Measurements from ENCODE around the gene RXRA.

The RXRA gene

DNA sequence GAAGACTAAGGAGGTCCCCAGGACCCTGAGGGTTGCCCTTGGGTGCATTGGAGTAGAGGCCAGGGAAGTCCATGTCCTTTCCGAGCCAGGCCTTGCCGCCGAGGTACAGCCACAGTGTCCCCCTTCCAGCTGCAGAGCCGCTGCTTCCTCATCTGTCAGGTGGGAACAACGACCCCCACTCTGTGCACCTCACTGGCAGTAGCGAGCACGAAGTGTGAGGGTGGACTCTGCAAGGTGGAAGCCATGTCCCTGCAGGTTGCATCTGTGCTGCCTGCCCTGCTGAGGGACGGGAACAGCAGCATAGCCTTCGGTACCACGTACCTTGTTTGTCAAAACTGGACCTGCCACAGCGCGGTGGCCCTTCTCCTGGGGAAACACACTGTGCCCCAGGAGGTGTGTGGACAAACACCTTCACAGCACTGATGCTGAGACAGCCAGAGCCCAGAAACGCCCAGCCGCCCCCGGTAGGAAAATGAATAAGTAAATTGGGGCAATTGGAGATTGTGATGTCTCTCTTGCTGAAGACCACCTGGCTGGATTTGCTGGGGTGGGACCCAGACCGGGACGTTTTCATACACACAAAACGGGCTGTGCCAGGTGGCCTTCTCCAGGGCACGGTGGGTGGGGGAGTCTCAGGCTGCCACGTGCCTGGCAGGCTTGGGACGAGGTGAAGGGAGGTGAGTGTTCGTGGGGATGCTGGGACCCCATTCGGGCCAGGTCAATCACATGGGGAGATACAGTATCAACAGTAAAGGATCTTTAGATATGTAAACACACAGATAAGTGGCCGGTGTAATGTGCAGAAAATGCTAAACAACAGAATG is 157.3 kb downstream of the RXRA start:
- no peak overlapping the region for H3K4me2 ChIP-seq (ENCODE audit: low read depth, low read length, poor library complexity, severe bottlenecking)
- no peaks in the 10 kb centered on the region for H3K9me3 ChIP-seq (ENCODE audit: insufficient read depth, low read length)
- H3K9ac ChIP-seq (ENCODE audit: low read length): no peak overlapping the region
- H3F3A ChIP-seq (ENCODE audit: insufficient read depth): no peaks in the 10 kb centered on the region
- no peak overlapping the region for H3K4me3 ChIP-seq (ENCODE audit: insufficient read depth, low read length, poor library complexity, severe bottlenecking)
- no peaks in the 10 kb centered on the region for H4K20me1 ChIP-seq (ENCODE audit: low read depth, low read length)
- no peak for TF ChIP-seq EZH2phosphoT487 (conservative IDR thresholded peaks at IDR 0.05; ENCODE audit: low read length)
- TF ChIP-seq, protein P1, sequence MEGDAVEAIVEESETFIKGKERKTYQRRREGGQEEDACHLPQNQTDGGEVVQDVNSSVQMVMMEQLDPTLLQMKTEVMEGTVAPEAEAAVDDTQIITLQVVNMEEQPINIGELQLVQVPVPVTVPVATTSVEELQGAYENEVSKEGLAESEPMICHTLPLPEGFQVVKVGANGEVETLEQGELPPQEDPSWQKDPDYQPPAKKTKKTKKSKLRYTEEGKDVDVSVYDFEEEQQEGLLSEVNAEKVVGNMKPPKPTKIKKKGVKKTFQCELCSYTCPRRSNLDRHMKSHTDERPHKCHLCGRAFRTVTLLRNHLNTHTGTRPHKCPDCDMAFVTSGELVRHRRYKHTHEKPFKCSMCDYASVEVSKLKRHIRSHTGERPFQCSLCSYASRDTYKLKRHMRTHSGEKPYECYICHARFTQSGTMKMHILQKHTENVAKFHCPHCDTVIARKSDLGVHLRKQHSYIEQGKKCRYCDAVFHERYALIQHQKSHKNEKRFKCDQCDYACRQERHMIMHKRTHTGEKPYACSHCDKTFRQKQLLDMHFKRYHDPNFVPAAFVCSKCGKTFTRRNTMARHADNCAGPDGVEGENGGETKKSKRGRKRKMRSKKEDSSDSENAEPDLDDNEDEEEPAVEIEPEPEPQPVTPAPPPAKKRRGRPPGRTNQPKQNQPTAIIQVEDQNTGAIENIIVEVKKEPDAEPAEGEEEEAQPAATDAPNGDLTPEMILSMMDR (IDR thresholded peaks at IDR 0.05; ENCODE audit: insufficient read depth, low read length, poor library complexity, severe bottlenecking): no peak
- H3K36me3 ChIP-seq (ENCODE audit: low read length): no peaks in the 10 kb centered on the region
- no peaks in the 10 kb centered on the region for H3K27me3 ChIP-seq (ENCODE audit: low read length)
- H3K79me2 ChIP-seq (ENCODE audit: insufficient read depth, low read length): no peaks in the 10 kb centered on the region
- no peaks in the 10 kb centered on the region for H3K9me2 ChIP-seq (replicated peaks; ENCODE audit: insufficient read depth, low read length)
- no peak overlapping the region for H2AFZ ChIP-seq (ENCODE audit: low read depth, low read length, severe bottlenecking)
- no peak overlapping the region for H3K27ac ChIP-seq (ENCODE audit: low read depth, low read length)

DNA sequence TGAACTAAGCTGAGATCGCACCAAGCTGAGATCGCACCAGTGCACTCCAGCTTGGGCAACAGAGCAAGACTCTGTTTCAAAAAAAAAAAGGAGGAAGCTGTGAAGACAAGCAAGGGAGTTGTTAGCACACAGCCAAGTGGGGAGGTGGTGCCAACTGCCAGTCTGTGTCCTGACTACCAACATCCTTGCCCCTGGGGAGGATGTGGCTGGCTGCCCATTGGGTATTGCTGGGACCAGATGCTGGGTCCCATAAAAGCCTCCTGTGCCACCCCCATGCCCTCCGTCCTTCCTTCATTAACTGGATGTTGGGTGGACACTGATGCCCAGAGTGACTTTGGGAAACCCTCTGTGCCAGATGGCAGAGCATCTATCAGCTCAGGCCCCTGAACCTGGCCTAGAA is 158.2 kb downstream of the RXRA start:
- Histone ChIP-seq H3K27ac (ENCODE audit: low read depth, low read length) (no peak overlapping the region), H3K9me3 (ENCODE audit: insufficient read depth, low read length) (no peaks in the 10 kb centered on the region), H3K79me2 (ENCODE audit: insufficient read depth, low read length) (no peaks in the 10 kb centered on the region), H3K4me3 (ENCODE audit: insufficient read depth, low read length, poor library complexity, severe bottlenecking) (no peak overlapping the region), H3K27me3 (ENCODE audit: low read length) (no peaks in the 10 kb centered on the region), H3K9ac (ENCODE audit: low read length) (no peak overlapping the region), H3F3A (ENCODE audit: insufficient read depth) (no peaks in the 10 kb centered on the region), H4K20me1 (ENCODE audit: low read depth, low read length) (no peaks in the 10 kb centered on the region), H3K36me3 (ENCODE audit: low read length) (no peaks in the 10 kb centered on the region), H2AFZ (ENCODE audit: low read depth, low read length, severe bottlenecking) (no peak overlapping the region), H3K4me2 (ENCODE audit: low read depth, low read length, poor library complexity, severe bottlenecking) (no peak overlapping the region), H3K9me2 (replicated peaks; ENCODE audit: insufficient read depth, low read length) (no peaks in the 10 kb centered on the region)
- TF ChIP-seq, protein P1 (IDR thresholded peaks at IDR 0.05; ENCODE audit: insufficient read depth, low read length, poor library complexity, severe bottlenecking): no peak
- TF ChIP-seq EZH2phosphoT487 (conservative IDR thresholded peaks at IDR 0.05; ENCODE audit: low read length): no peak

DNA sequence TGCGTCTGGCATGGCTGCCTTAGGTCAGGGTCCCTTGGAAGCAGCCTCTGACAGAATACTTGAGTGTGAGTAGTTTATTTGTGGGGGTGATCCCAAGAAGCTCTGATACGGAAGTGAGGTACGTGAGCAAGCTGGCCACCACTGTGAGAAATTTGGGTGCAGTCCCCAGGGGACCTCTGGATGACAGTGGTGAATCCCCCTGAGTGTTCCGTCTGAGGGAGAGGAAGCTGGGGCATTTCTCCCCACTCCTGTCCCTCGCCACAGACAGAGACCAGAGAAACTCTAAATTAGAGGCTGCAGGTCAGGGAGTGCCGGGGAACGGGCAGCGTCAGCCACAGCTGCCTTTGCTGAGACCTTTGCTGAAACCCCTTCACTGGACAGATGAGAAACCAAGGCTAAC is 159.4 kb downstream of the RXRA start:
- H3K27ac ChIP-seq (ENCODE audit: low read depth, low read length): no peak overlapping the region
- no peaks in the 10 kb centered on the region for H3K36me3 ChIP-seq (ENCODE audit: low read length)
- H3K9me2 ChIP-seq (replicated peaks; ENCODE audit: insufficient read depth, low read length): no peaks in the 10 kb centered on the region
- no peaks in the 10 kb centered on the region for H3K79me2 ChIP-seq (ENCODE audit: insufficient read depth, low read length)
- H3K4me2 ChIP-seq (ENCODE audit: low read depth, low read length, poor library complexity, severe bottlenecking): no peak overlapping the region
- no peak overlapping the region for H2AFZ ChIP-seq (ENCODE audit: low read depth, low read length, severe bottlenecking)
- TF ChIP-seq EZH2phosphoT487 (conservative IDR thresholded peaks at IDR 0.05; ENCODE audit: low read length): no peak
- TF ChIP-seq, protein P1 (IDR thresholded peaks at IDR 0.05; ENCODE audit: insufficient read depth, low read length, poor library complexity, severe bottlenecking): no peak
- no peak overlapping the region for H3K4me3 ChIP-seq (ENCODE audit: insufficient read depth, low read length, poor library complexity, severe bottlenecking)
- H3F3A ChIP-seq (ENCODE audit: insufficient read depth): no peaks in the 10 kb centered on the region
- no peaks in the 10 kb centered on the region for H3K27me3 ChIP-seq (ENCODE audit: low read length)
- no peaks in the 10 kb centered on the region for H4K20me1 ChIP-seq (ENCODE audit: low read depth, low read length)
- H3K9me3 ChIP-seq (ENCODE audit: insufficient read depth, low read length): no peaks in the 10 kb centered on the region
- H3K9ac ChIP-seq (ENCODE audit: low read length): no peak overlapping the region

All from SU-DHL-6 (cell line).